Stimulated activated CD4-positive, alpha-beta T cell treated with anti-CD3 and anti-CD28 coated beads, TNF-alpha, amount 100 ng/mL, for 24 hours (primary cell): Measurements from ENCODE around the gene SYNE3.
A peak's percentile ranks its signal among the peaks of the same experiment; 100 is the strongest.
"Not testable (repeated sequence)": the region's sequence is repeated elsewhere in the genome, so short reads cannot be mapped to it uniquely, and the experiment has no call there.

Source experiments
- DNase-seq, 3 experiments: peaks; one replicate each; pipeline ENCODE4 v3.0.0-alpha.2; 2020; ENCODE audit warnings: low read depth in 3 of 3

Gene SYNE3

GRCh38 chr14:95524706-95525512 is 8.5 kb upstream of the SYNE3 start:
- no peak for DNase-seq

DNA sequence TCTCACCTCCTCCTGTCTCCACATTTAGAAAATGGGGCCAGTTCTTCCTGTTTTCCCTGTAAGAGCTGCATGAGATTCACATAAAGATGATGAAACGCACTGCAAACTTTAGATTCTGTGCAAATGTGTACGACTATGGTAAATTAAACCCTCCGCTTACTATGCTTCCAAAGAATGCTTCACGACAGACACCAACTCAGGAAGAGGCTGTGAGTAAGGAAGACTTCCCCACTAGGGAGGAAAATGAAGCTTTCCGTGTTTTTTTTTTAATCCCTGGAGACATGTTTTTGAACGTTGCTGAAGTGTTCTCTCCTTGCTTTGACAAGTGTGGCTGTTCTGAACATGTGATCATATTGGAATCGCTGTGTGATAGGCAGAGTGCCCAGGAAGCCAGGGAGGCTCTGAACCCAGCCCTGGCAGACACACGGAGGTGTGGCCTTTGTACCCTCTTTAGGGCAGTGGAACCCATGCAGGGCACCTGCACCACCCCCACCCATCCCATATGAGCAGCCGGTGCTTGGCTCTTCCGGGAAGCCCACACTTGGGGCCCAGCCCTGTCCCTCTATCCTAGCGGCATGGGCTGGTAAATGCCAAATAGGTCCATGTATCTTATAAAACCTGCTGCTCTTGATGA is 7.5 kb upstream of the SYNE3 start:
- no peak for DNase-seq

- DNase-seq: peak in 1 of 3 experiments; percentile 54
These were observed 6.8 kb upstream of the SYNE3 start for GRCh38 chr14:95523051-95523814.

DNA sequence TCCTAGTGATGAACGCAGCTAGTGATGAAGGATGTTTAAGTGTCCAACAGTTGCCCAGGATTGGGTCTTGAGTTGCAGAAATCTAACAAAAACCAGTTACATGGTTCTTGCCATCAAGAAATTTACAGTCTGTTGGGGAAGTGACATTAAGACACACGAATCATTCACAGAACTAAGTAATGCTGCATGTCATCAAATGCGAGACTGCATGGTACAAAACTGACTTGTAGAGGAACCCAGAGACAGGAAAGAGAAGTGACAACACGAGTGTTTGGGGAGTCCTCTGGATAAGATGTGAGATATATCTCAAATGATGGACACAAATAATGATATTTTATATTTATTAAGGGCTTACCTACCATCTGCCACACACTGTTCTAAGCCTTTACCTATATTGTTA is 6.1 kb upstream of the SYNE3 start:
- no peak for DNase-seq

- no peak for DNase-seq
These were observed 5.7 kb upstream of the SYNE3 start for GRCh38 chr14:95522116-95522515.

DNA sequence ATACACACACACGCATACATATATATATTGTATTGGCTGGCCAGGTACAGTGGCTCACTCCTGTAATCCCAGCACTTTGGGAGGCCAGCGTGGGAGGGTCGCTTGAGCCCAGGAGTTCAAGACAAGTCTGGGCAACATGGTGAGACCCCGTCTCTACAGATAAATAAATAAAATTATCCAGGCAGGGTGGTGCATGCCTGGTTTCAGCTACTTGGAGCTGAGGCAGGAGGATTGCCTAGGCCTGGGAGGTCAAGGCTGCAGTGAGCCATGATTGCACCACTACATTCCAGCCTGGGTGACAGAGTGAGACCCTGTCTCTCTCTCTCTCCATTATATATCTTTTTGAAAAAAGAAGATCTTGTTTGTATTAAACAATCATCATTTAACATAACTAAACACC is 4.6 kb upstream of the SYNE3 start:
- DNase-seq: no peak

DNA sequence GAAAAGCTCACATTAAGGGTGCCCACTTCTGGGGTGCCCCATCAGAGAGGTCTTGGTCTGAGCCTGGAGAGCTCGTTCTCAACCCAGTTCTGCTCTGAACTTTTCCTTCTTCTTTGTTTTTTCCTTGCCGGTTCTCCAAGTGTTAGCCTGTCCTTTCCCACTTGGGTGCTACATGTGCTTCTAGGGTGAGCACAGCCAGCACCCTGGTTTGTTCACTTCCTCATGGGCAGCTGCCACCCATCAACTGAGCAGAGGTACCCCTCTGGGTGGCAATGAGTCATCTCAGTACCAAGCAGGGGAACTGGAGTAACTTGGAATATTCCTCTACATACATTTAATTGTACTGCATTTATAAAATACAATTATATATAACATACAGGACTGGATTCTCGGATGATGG is 3.9 kb upstream of the SYNE3 start:
- DNase-seq: no peak

DNA sequence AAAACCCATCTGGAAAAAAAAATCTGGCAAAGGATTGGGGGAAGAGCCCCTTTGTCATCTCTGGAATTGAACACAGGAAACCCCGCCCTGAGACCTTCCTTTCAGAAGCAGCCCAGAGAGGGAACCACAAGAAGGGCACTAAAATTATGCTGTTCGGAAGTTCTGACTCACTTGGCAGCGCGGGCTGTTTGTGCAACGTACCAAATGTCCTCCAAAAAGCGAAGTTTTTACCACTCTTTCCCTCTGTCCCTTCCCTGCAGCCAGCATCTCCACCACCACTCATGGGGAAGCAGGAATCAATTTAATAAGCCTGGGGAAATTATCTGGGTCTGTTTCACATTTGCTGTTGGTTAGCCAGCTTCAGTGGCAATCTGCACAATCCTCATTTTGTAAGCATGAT is 3.2 kb upstream of the SYNE3 start:
- DNase-seq: peak in 2 of 3 experiments; percentile 66 to 70

DNA sequence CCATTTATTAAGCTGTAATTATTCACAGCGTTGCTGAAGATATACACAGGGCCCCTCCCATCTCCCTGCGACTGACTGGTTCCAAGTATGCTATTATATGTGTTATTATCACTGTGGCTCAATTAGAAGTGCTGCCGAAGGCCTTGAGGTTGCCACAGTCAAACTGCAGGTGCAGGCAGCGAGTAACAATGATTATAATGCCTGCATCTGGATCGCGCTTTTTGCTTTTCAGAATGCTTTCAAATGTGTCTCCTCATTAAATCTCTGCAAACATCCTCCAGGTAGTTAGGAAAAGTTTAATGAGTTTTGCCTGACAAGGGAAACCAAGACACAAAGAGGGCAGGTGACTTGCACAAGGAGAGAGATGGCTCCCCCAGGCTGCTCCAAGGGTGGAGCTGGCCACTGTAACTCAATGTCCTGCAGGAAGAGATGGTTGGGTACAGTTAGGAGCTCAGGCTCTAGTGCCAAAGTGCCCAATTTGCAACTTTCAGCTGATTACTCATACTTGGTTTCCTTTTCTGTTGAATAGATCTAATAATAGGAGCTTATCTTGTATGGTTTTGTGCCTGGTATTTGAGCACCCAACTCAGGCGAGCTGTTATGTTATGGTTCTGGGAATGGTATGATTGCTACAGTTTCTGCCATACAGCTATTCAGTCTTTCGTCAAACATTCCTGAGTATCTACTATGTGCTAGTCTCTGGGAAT is 1.7 kb upstream of the SYNE3 start:
- DNase-seq: no peak

- peak; percentile 67 to 85 (median 72) for DNase-seq
These were observed 576 bp downstream of the SYNE3 start for GRCh38 chr14:95515596-95516552.

DNA sequence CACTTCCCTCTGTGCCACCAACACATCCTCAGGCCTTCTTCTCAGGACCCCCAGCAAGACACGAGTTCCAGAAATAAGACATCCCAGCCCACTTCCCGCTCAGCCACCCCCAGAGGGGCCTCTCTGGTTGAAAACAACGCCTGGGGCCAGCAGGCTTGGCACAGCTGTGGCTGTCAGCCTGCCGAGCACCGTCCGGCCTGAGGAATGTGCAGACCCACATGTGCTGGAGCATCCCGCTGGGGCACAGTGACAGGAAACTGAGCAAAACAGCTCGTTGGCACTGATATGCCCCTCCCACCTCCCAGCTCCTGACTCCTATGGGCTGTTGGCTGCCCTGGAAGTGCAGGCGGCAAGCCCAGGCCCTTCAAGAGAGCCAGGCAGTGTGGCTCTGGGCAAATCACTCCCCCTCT is 1.4 kb downstream of the SYNE3 start:
- DNase-seq: no peak

DNA sequence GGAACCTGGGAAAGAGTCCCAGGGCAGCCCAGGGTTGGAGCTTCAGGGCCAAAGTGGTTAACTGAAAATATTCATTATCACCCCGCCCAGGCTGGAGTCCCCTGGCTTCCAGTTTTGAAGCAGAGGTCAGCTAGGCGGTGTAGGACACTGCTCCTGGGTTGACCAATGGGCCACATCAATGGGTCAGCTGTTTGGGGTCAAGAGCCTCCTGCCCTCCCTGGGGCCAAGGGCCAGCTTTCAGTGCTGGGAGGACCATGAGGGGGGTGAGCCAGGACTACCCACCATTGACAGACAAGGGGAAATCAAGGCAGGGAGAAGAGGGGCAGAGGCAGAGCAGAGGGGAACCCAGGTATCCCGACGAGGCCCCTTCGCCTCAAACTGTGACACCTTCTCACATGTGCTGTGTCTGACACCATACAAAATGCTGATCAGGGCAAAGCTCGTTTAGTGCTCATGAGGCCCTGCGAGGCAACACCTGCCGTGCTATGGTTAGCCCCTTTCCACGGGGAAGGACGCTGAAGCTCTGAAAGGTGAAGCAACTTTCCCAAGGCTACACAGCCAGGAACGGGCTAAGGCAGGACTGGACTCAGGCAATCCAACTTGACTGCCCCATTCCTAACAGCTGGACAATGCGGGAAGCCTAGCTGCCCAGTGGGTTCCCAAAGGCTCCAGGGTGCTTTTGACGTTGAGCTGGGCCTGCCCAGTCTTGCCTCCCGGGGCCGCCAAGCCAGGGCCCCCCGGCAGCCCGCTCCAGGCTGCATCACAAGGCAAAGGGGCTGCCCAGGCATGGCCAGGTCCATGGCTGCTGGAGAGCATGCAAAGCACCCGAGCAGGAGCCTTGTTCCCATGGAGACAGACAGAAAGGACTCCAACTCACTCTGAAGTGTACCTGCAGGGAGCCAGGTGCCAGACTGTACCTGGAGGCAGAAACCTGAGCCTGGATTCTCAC is 2.0 kb downstream of the SYNE3 start:
- no peak for DNase-seq

- no peak for DNase-seq
These were observed 3.2 kb downstream of the SYNE3 start for GRCh38 chr14:95513291-95513690.

- no peak for DNase-seq
These were observed 4.8 kb downstream of the SYNE3 start for GRCh38 chr14:95511687-95512086.

- DNase-seq: no peak
These were observed 5.6 kb downstream of the SYNE3 start for GRCh38 chr14:95510804-95511203.

DNA sequence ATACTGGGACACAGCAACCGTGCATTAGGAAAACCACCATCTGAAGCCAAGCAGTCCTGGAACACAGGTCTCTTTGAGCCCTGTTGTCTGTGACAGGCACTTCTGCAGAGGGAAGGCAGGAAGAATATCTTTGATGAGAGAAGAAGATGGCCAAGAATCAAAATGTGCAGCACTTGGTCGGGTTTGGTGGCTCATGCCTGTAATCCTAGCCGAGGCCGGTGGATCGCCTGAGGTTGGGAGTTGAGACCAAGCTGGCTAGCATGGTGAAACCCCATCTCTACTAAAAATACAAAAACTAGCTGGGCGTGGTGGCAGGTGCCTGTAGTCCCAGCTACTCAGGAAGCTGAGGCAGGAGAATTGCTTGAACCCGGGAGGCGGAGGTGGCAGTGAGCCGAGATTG is 6.1 kb downstream of the SYNE3 start:
- DNase-seq: not testable (repeated sequence)

DNA sequence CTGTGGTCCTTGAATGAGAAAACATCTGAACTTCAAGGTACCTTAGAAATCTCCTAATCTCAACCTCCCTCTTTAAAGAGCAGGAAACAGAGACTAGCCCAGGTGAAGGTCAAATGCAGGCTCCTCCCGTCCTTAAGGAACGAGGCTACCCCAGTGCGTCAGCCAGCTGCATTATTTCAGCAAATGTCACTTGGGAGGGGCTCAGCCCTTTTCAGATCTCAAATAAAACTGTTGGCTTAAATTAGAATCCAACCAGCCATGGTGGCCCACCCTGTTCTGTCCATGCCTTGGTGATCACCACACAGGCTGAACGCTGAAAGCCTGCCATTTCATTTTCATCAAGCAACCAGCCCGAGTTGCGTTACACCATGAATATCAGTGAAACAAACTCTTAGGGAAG is 7.0 kb downstream of the SYNE3 start:
- DNase-seq: no peak

DNA sequence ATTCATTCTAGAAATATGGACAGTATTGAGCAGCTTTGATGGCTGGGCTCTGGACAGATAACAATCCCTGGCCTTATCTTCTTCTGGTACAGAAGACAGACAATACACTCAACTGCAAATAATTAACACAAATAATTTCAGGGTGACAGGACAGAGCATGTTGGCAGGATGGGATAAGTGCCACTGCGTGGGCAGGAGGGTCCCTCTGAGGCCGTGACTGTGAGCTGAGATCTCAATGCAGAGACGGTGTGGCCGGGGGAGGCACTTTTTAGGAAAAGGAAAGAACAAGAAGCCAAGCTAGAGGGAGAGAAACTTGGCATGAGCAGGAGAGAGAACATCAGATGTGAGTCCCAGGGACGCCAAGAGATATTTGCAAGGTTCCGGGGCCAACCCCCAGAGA is 8.1 kb downstream of the SYNE3 start:
- no peak for DNase-seq

GRCh38 chr14:95507701-95508103 is 8.7 kb downstream of the SYNE3 start:
- DNase-seq: no peak

- DNase-seq: no peak
These were observed 9.3 kb downstream of the SYNE3 start for GRCh38 chr14:95507174-95507573.
